Measurements from ENCODE around the gene COX6A1.

The COX6A1 gene

GRCh38 chr12:120490325-120490724 lies 52.4 kb downstream of the COX6A1 start:
- no peak for DNase-seq (ENCODE audit: low read depth in 2 of 3, low spot score in 1 of 3)

Measured in stimulated activated CD4-positive, alpha-beta T cell treated with anti-CD3 and anti-CD28 coated beads, Interleukin-12 subunit alpha, Interleukin-12 subunit beta, amount 100 ng/mL, for 48 hours (primary cell).